B cell (primary cell): ENCODE data around the gene SPRY4. TPM values are rescaled to one million over a fixed set of nuclear protein-coding genes. Genes with fewer than 3 reads are reported as not detected.
A peak's percentile ranks its signal among the peaks of the same experiment; 100 is the strongest.

Experiments used
- ATAC-seq: fragments of 200-7000 bp; cut with Tn5 transposase; one replicate; pipeline ENCODE4 v1.10.0; 2021; ENCODE audit warnings: low read depth, mild to moderate bottlenecking, moderate number of reproducible peaks, moderate library complexity
- CTCF ChIA-PET: fragments of 350-600 bp; sonication (Branson Sonifier 250); formaldehyde crosslinking; loops from one replicate; lab custom pipeline; 2021; ENCODE audit warnings: antibody characterized with exemption, inconsistent platforms; lab: Charles Lee
- POLR2A ChIA-PET: fragments of 350-600 bp; sonication (Branson Sonifier 250); formaldehyde crosslinking; loops from one replicate; lab custom pipeline; 2021; ENCODE audit warnings: antibody characterized with exemption; lab: Charles Lee
- DNase-seq: peaks from one replicate; pipeline ENCODE4 v3.0.0; 2013
- H2AFZ ChIP-seq: 2 replicates; pipeline ENCODE4 v1.6.1; 2012; ENCODE audit warnings: mild to moderate bottlenecking, low read depth, low read length; ENCODE audit not compliant: insufficient read depth, poor library complexity, severe bottlenecking
- H3K27ac ChIP-seq, 2 donors: 1 replicate in 1 of 2; 2 replicates in 1 of 2; pipeline ENCODE4 v1.5.1; 2012 to 2013; ENCODE audit warnings: low read length in 2 of 2, mild to moderate bottlenecking in 2 of 2, moderate library complexity in 1 of 2
- H3K27me3 ChIP-seq, 4 experiments: fragments of 200-600 bp in 1 of 4; sonication (generic) in 1 of 4; replicated peaks in 1 of 4; 1 replicate in 2 of 4; 2 replicates in 2 of 4; pipeline versions ENCODE4 v1.6.1 to v1.7.0; 2013 to 2016; ENCODE audit warnings: low read length in 3 of 4, mild to moderate bottlenecking in 2 of 4, mixed read lengths in 1 of 4, moderate library complexity in 1 of 4; ENCODE audit not compliant: insufficient read depth in 4 of 4, control insufficient read depth in 3 of 4; ENCODE audit errors: control extremely low read depth in 1 of 4
- H3K36me3 ChIP-seq, 2 experiments: replicated peaks in 1 of 2; 1 replicate in 1 of 2; 2 replicates in 1 of 2; pipeline versions ENCODE4 v1.6.1 to v1.7.1; 2013; ENCODE audit warnings: low read length in 1 of 2; ENCODE audit not compliant: insufficient read depth in 2 of 2, control insufficient read depth in 1 of 2; ENCODE audit errors: control extremely low read depth in 1 of 2, extremely low read depth in 1 of 2
- H3K4me1 ChIP-seq, 2 donors: fragments of 200-600 bp in 1 of 2; sonication (generic) in 1 of 2; 1 replicate in 1 of 2; 2 replicates in 1 of 2; pipeline versions ENCODE4 v1.5.1 to v1.6.1; 2013 to 2017; ENCODE audit warnings: low read length in 2 of 2; ENCODE audit not compliant: control insufficient read depth in 2 of 2, insufficient read depth in 2 of 2
- H3K4me2 ChIP-seq: replicated peaks from 2 replicates; pipeline ENCODE3; 2012; ENCODE audit warnings: mild to moderate bottlenecking, low read depth, low read length; ENCODE audit not compliant: poor library complexity, severe bottlenecking
- H3K4me3 ChIP-seq, 5 experiments: fragments of 200-600 bp in 1 of 5; sonication (generic) in 1 of 5; 1 replicate in 3 of 5; 2 replicates in 2 of 5; pipeline versions ENCODE4 v1.5.1 to v1.7.0; 2011 to 2016; ENCODE audit warnings: low read length in 4 of 5, mild to moderate bottlenecking in 4 of 5, low read depth in 2 of 5, control low read depth in 1 of 5, moderate library complexity in 1 of 5; ENCODE audit not compliant: insufficient read depth in 1 of 5; ENCODE audit errors: control extremely low read depth in 1 of 5, extremely low read depth in 1 of 5
- H3K79me2 ChIP-seq: fragments of 200-600 bp; sonication (generic); one replicate; pipeline ENCODE4 v1.6.0; 2016; ENCODE audit warnings: low read length; ENCODE audit not compliant: control insufficient read depth, insufficient read depth
- H3K9ac ChIP-seq: fragments of 200-600 bp; sonication (generic); 2 replicates; pipeline ENCODE4 v1.6.1; 2017; ENCODE audit warnings: mild to moderate bottlenecking, low read length, moderate library complexity
- H3K9me3 ChIP-seq, 3 donors: one replicate each; pipeline versions ENCODE4 v1.6.1 to v1.7.1; 2013; ENCODE audit warnings: low read length in 2 of 3; ENCODE audit not compliant: control insufficient read depth in 2 of 3, insufficient read depth in 1 of 3; ENCODE audit errors: control extremely low read depth in 1 of 3
- H4K20me1 ChIP-seq: 2 replicates; pipeline ENCODE4 v1.6.0; 2012; ENCODE audit warnings: mild to moderate bottlenecking, low read length; ENCODE audit not compliant: insufficient read depth, control insufficient read depth, poor library complexity, severe bottlenecking
- H3K27ac Mint-ChIP-seq: one replicate; pipeline ENCODE4 v1.8.0; 2021; ENCODE audit warnings: mixed read lengths
- H3K27me3 Mint-ChIP-seq: one replicate; pipeline ENCODE4 v1.8.0; 2021; ENCODE audit warnings: mixed read lengths
- H3K4me1 Mint-ChIP-seq: one replicate; pipeline ENCODE4 v1.8.0; 2021; ENCODE audit warnings: mixed read lengths
- H3K4me3 Mint-ChIP-seq: one replicate; pipeline ENCODE4 v1.8.0; 2021; ENCODE audit warnings: mixed read lengths
- H3K9me3 Mint-ChIP-seq: one replicate; pipeline ENCODE4 v1.8.0; 2022; ENCODE audit warnings: mixed read lengths; ENCODE audit not compliant: insufficient read depth
- EZH2 ChIP-seq: IDR thresholded peaks from 2 replicates; pipeline ENCODE4 v1.6.1; 2012; ENCODE audit warnings: borderline replicate concordance, low read depth, mild to moderate bottlenecking, moderate library complexity, low read length; ENCODE audit not compliant: insufficient read depth, poor library complexity, severe bottlenecking
- WGBS: methylation state at CpG from one replicate; pipeline ENCODE4 v1.1.5; 2013; ENCODE audit warnings: missing lambda C conversion rate; ENCODE audit not compliant: insufficient coverage; 5-methylcytosine and 5-hydroxymethylcytosine counted together
- intact Hi-C: fragments of 100-400 bp; cut with micrococcal nuclease; formaldehyde crosslinking; loops from one replicate; pipeline ENCODE4 v1.10.0; 2022
- polyA plus RNA-seq: library from polyadenylated mRNA; depleted of rRNA; stranded (reverse); fragments of >200 nt; gene quantifications from 2 replicates; pipeline ENCODE4 v1.2.3, GENCODE V29; 2012
- total RNA-seq, 2 donors: library from RNA; stranded (reverse); fragments of 120-200 nt in 1 of 2; gene quantifications; 1 replicate in 1 of 2; 2 replicates in 1 of 2; pipeline versions ENCODE4 v1.2.3 to v1.2.4, GENCODE V29; 2013 to 2022
- TF ChIP-seq, protein P1 (sequence below): fragments of 200-600 bp; IDR thresholded peaks from one replicate; pipeline ENCODE4 v1.8.0; 2022; ENCODE audit warnings: antibody characterized with exemption, mild to moderate bottlenecking

SPRY4 gene
- total and polyA plus RNA-seq, 2 donors (not counting 1 experiment from before 2014, with no cell fraction given) = 0.06 TPM; not detected in 1

DNA sequence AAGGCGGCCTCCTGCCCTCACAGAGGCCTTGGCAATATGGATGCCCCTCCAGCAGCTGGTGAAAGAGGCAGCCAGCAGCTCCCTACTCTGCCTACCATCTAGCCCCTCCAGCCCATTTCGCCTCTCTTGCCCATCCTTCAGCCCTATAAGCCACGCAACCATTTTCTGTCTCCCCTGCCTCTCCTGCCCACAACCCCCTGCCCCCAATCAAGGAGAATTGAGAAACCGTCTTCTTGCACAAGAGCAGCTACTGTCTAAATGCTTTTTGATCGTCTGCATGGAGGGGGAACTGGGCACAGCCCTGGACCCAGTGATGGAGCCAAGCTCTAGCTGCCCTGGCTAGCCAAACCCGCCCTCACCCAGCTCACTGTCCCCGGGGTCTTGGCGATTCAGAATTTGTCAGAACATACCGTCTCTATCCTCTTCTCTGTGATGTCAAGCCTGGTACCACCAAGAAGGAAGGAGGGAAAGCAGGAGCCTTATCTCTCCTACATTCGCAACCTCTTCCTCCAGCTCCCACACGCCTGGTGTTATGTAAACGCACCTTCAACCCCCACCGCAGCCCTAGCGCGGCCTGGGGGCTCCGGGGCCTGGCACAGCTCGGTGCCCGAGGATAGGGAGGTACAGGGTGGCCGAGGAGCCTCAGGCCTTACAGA lies 1.2 kb downstream of the SPRY4 start:
- TF ChIP-seq, protein P1, sequence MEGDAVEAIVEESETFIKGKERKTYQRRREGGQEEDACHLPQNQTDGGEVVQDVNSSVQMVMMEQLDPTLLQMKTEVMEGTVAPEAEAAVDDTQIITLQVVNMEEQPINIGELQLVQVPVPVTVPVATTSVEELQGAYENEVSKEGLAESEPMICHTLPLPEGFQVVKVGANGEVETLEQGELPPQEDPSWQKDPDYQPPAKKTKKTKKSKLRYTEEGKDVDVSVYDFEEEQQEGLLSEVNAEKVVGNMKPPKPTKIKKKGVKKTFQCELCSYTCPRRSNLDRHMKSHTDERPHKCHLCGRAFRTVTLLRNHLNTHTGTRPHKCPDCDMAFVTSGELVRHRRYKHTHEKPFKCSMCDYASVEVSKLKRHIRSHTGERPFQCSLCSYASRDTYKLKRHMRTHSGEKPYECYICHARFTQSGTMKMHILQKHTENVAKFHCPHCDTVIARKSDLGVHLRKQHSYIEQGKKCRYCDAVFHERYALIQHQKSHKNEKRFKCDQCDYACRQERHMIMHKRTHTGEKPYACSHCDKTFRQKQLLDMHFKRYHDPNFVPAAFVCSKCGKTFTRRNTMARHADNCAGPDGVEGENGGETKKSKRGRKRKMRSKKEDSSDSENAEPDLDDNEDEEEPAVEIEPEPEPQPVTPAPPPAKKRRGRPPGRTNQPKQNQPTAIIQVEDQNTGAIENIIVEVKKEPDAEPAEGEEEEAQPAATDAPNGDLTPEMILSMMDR = no peak
- TF ChIP-seq EZH2 = no peak
- Histone ChIP-seq H3K9me3 (peaks cover 0 to 18% (median 0%) of the 10 kb centered on the region in 3 donors), H4K20me1 (no peaks in the 10 kb centered on the region), H3K4me1 (peaks cover 30 to 58% of the 10 kb centered on the region in 2 donors), H3K4me2 (peak overlapping the region; percentile 96), H2AFZ (no peak overlapping the region), H3K27me3 (peaks cover 0 to 91% (median 38%) of the 10 kb centered on the region in 4 experiments), H3K79me2 (no peaks in the 10 kb centered on the region), H3K9ac (no peak overlapping the region), H3K36me3 (no peaks in the 10 kb centered on the region), H3K4me3 (peak overlapping the region in 1 of 5 experiments; percentile 75), H3K27ac (no peak overlapping the region)
- H3K4me1 Mint-ChIP-seq = peaks cover 38% of the 10 kb centered on the region
- no peaks in the 10 kb centered on the region for H3K9me3 Mint-ChIP-seq
- no peak overlapping the region for H3K27ac Mint-ChIP-seq
- CTCF ChIA-PET = interaction anchor here (0.7 to 1.4 kb wide), 2 partner anchors 171 to 220 kb away, joined by 3 to 4 read pairs; no protein-coding TSS in a partner anchor
- ATAC-seq = no peak
- H3K4me3 Mint-ChIP-seq = peak overlapping the region; percentile 90
- 42% methylated on average over 15 of the region's 19 CpGs for WGBS
- DNase-seq = no peak
- H3K27me3 Mint-ChIP-seq = peaks cover 74% of the 10 kb centered on the region
- intact Hi-C loops = loop anchor here (10.0 kb wide), 1 partner anchor 99 kb away; no protein-coding TSS in a partner anchor
- POLR2A ChIA-PET = no interaction called here
